SK-N-SH (cell line): Measurements from ENCODE around the gene TGFA.

Source experiments
- EP300 ChIP-seq, 2 experiments: IDR thresholded peaks; 2 replicates each; pipeline versions ENCODE4 v1.4.0 to v1.6.1; 2012; ENCODE audit warnings: borderline replicate concordance in 1 of 2, low read depth in 1 of 2, low read length in 1 of 2
- EZH2phosphoT487 ChIP-seq: fragments of 200-600 bp; sonication (generic); IDR thresholded peaks from 2 replicates; pipeline ENCODE4 v1.6.1; 2017; ENCODE audit warnings: low read depth, mixed run types, mild to moderate bottlenecking, antibody characterized with exemption, moderate library complexity, borderline replicate concordance
- JUND ChIP-seq: IDR thresholded peaks from 2 replicates; pipeline ENCODE4 v1.4.0; 2012
- RXRA ChIP-seq: IDR thresholded peaks from 2 replicates; pipeline ENCODE4 v1.4.0; 2012; ENCODE audit warnings: low read depth, mild to moderate bottlenecking, borderline replicate concordance
- TF ChIP-seq, protein P1 (sequence below): fragments of 200-600 bp; sonication (generic); IDR thresholded peaks from 2 replicates; pipeline ENCODE4 v1.6.1; 2017; ENCODE audit warnings: antibody characterized with exemption, mild to moderate bottlenecking, moderate library complexity

DNA sequence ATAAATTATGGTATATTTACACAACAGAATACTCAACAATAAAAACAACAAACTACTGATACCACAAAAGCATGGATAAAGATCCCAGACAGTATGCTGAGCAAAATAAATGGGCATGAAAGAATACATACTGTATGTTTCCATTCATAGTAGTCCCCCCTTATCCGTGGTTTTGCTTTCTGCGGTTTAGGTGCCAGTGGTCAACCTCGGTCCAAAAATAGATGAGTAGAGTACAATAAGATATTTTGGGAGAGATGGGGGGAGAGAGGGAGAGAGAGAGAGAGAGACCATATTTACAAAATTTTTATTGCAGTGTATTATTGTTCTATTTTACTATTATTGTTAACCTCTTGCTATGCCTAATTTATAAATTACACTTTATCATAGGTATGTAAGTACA lies 21.0 kb upstream of the TGFA start:
- TF ChIP-seq RXRA (no peak), JUND (no peak), EZH2phosphoT487 (no peak), EP300 (IDR thresholded peaks at IDR 0.05; ENCODE audit: borderline replicate concordance in 1 of 2, low read depth in 1 of 2, low read length in 1 of 2) (no peak)
- TF ChIP-seq, protein P1, sequence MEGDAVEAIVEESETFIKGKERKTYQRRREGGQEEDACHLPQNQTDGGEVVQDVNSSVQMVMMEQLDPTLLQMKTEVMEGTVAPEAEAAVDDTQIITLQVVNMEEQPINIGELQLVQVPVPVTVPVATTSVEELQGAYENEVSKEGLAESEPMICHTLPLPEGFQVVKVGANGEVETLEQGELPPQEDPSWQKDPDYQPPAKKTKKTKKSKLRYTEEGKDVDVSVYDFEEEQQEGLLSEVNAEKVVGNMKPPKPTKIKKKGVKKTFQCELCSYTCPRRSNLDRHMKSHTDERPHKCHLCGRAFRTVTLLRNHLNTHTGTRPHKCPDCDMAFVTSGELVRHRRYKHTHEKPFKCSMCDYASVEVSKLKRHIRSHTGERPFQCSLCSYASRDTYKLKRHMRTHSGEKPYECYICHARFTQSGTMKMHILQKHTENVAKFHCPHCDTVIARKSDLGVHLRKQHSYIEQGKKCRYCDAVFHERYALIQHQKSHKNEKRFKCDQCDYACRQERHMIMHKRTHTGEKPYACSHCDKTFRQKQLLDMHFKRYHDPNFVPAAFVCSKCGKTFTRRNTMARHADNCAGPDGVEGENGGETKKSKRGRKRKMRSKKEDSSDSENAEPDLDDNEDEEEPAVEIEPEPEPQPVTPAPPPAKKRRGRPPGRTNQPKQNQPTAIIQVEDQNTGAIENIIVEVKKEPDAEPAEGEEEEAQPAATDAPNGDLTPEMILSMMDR = no peak
